Spleen (tissue), 11 donors: ENCODE data around the gene EMC8. TPM values are rescaled to one million over a fixed set of nuclear protein-coding genes. Genes with fewer than 3 reads are reported as not detected.

Experiments
- DNase-seq: peaks from one replicate; pipeline ENCODE4 v3.0.0-alpha.2; 2020
- H3K27ac ChIP-seq, 8 donors: fragments of 200-600 bp; sonication (generic) in 7 of 8; 1 replicate in 4 of 8; 2 replicates in 4 of 8; pipeline versions ENCODE4 v1.5.0 to v1.8.0; 2016 to 2021; ENCODE audit warnings: inconsistent platforms in 4 of 8, mild to moderate bottlenecking in 4 of 8, moderate library complexity in 1 of 8
- H3K27me3 ChIP-seq, 7 donors: fragments of 200-600 bp; sonication (generic) in 6 of 7; replicated peaks in 1 of 7; 1 replicate in 4 of 7; 2 replicates in 3 of 7; pipeline versions ENCODE4 v1.5.0 to v1.8.0; 2016 to 2021; ENCODE audit warnings: inconsistent platforms in 3 of 7, mild to moderate bottlenecking in 1 of 7
- H3K36me3 ChIP-seq, 6 donors: fragments of 200-600 bp; sonication (generic) in 5 of 6; 1 replicate in 4 of 6; 2 replicates in 2 of 6; pipeline versions ENCODE4 v1.5.0 to v1.8.0; 2016 to 2021; ENCODE audit warnings: inconsistent platforms in 2 of 6
- H3K4me1 ChIP-seq, 6 donors: fragments of 200-600 bp; sonication (generic) in 5 of 6; 1 replicate in 3 of 6; 2 replicates in 3 of 6; pipeline versions ENCODE4 v1.5.0 to v1.8.0; 2016 to 2021; ENCODE audit warnings: inconsistent platforms in 3 of 6
- H3K4me3 ChIP-seq, 8 donors: fragments of 200-600 bp; sonication (generic) in 7 of 8; 1 replicate in 4 of 8; 2 replicates in 4 of 8; pipeline versions ENCODE4 v1.5.0 to v1.8.0; 2016 to 2021; ENCODE audit warnings: inconsistent platforms in 4 of 8, mild to moderate bottlenecking in 4 of 8, moderate library complexity in 2 of 8
- H3K9me3 ChIP-seq, 8 donors: fragments of 200-600 bp; sonication (generic) in 7 of 8; 1 replicate in 4 of 8; 2 replicates in 4 of 8; pipeline versions ENCODE4 v1.5.0 to v1.8.0; 2016 to 2021; ENCODE audit warnings: inconsistent platforms in 4 of 8
- CTCF ChIP-seq, 11 experiments: fragments of 200-600 bp in 7 of 11; fragments of 450-650 bp in 4 of 11; sonication (generic) in 4 of 11; IDR thresholded peaks in 8 of 11; conservative IDR thresholded peaks in 3 of 11; 1 replicate in 7 of 11; 2 replicates in 4 of 11; pipeline versions ENCODE4 v1.4.0 to v1.8.0; 2016 to 2021; ENCODE audit warnings: antibody characterized with exemption in 11 of 11, inconsistent platforms in 4 of 11, mild to moderate bottlenecking in 1 of 11
- POLR2A ChIP-seq, 3 donors: fragments of 450-650 bp; IDR thresholded peaks; one replicate each; pipeline ENCODE4 v1.5.1; 2017; ENCODE audit warnings: antibody characterized with exemption in 3 of 3, mild to moderate bottlenecking in 1 of 3
- POLR2AphosphoS5 ChIP-seq, 3 donors: sonication (generic); formaldehyde crosslinking; IDR thresholded peaks; one replicate each; pipeline ENCODE4 v1.5.1; 2017; ENCODE audit warnings: antibody characterized with exemption in 3 of 3
- WGBS, 5 donors: extraction: QIAGEN DNeasy Blood & Tissue Kit in 3 of 5; methylation state at CpG; one replicate each; pipeline versions ENCODE4 v1.1.5 to v1.1.7; 2013 to 2018; 5-methylcytosine and 5-hydroxymethylcytosine counted together
- intact Hi-C: fragments of 100-400 bp; cut with DNase I; formaldehyde crosslinking; loops from one replicate; pipeline ENCODE4 v1.15.0; 2023; ENCODE audit warnings: low total_unique reads
- polyA plus RNA-seq, 3 donors: library from polyadenylated mRNA; stranded (reverse); fragments of 200-250 nt; gene quantifications; one replicate each; pipeline ENCODE4 v1.2.1, GENCODE V29; 2013
- total RNA-seq, 7 donors: library from RNA; depleted of rRNA in 3 of 7; stranded (reverse); fragments of >200 nt in 3 of 7; fragmentation: NEBNext Ultra II Directional in 4 of 7; extraction: Animal tissue kit (Norgen Biotek cat#: 25700) in 4 of 7; gene quantifications; one replicate each; pipeline versions ENCODE4 v1.1.0 to v1.2.1, GENCODE V29; 2016 to 2021
- donor health status: healthy with polysubstance abuse.
- donor health status: DM: no; HTN: no; CAD: no; lungs with moderate emphysema.
- donor health status: DM: no; HTN: no; CAD: no.
- donor health status: Bipolar disorder and iron deficiency.
- donor health status: healthy.
- donor health status: DM: no; HTN: no; CAD: no.
- donor health status: DM: yes; HTN: yes; CAD: no.

The EMC8 gene
- total and polyA plus RNA-seq, 10 donors = 10.1 to 43.0 (median 23.8) TPM

GRCh38 chr16:85816159-85816558 is 16.8 kb upstream of the EMC8 start:
- Histone ChIP-seq H3K9me3 (no peaks in the 10 kb centered on the region), H3K4me1 (peaks cover 1 to 12% (median 8%) of the 10 kb centered on the region in 6 donors), H3K36me3 (no peaks in the 10 kb centered on the region), H3K4me3 (no peak overlapping the region), H3K27ac (no peak overlapping the region), H3K27me3 (peaks cover 0 to 48% (median 0%) of the 10 kb centered on the region in 7 donors)
- no peak for DNase-seq
- no peak for TF ChIP-seq POLR2A (IDR thresholded peaks at IDR 0.05)
- no peak for TF ChIP-seq POLR2AphosphoS5 (IDR thresholded peaks at IDR 0.05)
- no peak for TF ChIP-seq CTCF (IDR thresholded peaks at IDR 0.05 in 8 of 11, conservative IDR thresholded peaks at IDR 0.05 in 3 of 11)
- intact Hi-C loops = loop anchor here (5.0 kb wide), 1 partner anchor 701 kb away; no protein-coding TSS in a partner anchor
- 92 to 95% (median 93%) methylated on average over 14 of the region's 14 CpGs for WGBS, 5 donors

GRCh38 chr16:85812811-85813700 is 13.7 kb upstream of the EMC8 start:
- intact Hi-C loops = no loop called here
- no peak for DNase-seq
- Histone ChIP-seq H3K36me3 (peaks cover 0 to under 1% (median 0%) of the 10 kb centered on the region in 6 donors), H3K9me3 (no peaks in the 10 kb centered on the region), H3K4me1 (peaks cover 0 to 12% (median 4%) of the 10 kb centered on the region in 6 donors), H3K4me3 (no peak overlapping the region), H3K27ac (no peak overlapping the region), H3K27me3 (peaks cover 0 to 44% (median 0%) of the 10 kb centered on the region in 7 donors)
- 88 to 95% (median 91%) methylated on average over 17 to 20 of the region's 20 CpGs for WGBS, 5 donors
- TF ChIP-seq POLR2AphosphoS5 (IDR thresholded peaks at IDR 0.05) (no peak), CTCF (IDR thresholded peaks at IDR 0.05 in 8 of 11, conservative IDR thresholded peaks at IDR 0.05 in 3 of 11) (no peak), POLR2A (IDR thresholded peaks at IDR 0.05) (no peak)

GRCh38 chr16:85812031-85812807 is 12.9 kb upstream of the EMC8 start:
- H3K36me3 ChIP-seq = peaks cover 0 to 5% (median 2%) of the 10 kb centered on the region in 6 donors
- H3K9me3 ChIP-seq = no peaks in the 10 kb centered on the region
- 57 to 63% (median 59%) methylated on average over 34 to 37 of the region's 37 CpGs for WGBS, 5 donors
- H3K4me3 ChIP-seq = no peak overlapping the region
- peaks cover 0 to 36% (median 0%) of the 10 kb centered on the region in 7 donors for H3K27me3 ChIP-seq
- no peak overlapping the region for H3K27ac ChIP-seq
- no peak for DNase-seq
- H3K4me1 ChIP-seq = peaks cover 0 to 12% (median 4%) of the 10 kb centered on the region in 6 donors
- no peak for TF ChIP-seq CTCF (IDR thresholded peaks at IDR 0.05 in 8 of 11, conservative IDR thresholded peaks at IDR 0.05 in 3 of 11)
- TF ChIP-seq POLR2AphosphoS5 (IDR thresholded peaks at IDR 0.05) = no peak
- TF ChIP-seq POLR2A (IDR thresholded peaks at IDR 0.05) = no peak
- intact Hi-C loops = no loop called here
